Measurements from ENCODE around the gene TANC1.

The TANC1 gene

DNA sequence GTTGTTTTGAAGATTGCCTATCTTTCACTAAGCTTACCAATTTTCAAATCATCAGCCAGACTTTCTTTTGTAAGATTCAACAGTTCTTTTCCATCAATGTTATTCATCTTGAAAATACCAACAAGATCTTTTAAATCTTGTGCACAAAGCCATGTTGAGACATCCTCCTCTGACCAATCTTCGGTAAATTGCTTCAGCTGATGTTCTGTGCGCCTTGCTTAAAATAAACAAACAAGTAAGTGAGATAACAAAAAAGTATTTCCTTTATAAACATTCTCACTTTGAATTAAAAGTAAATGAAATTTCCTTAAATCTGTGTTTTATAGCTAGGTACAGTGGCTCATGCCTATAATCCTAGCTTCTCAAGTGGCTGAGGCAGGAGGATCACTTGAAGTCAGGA, 287.7 kb downstream of the TANC1 start:
- no peak for DNase-seq (ENCODE audit: low spot score)
- in situ Hi-C loops (cut with MboI; ENCODE audit: low sequenced_read_pairs, unreplicated experiment): no loop called here

GRCh38 chr2:159262226-159262625, 293.8 kb downstream of the TANC1 start:
- no peak for DNase-seq (ENCODE audit: low spot score)
- TF ChIP-seq, protein P1, sequence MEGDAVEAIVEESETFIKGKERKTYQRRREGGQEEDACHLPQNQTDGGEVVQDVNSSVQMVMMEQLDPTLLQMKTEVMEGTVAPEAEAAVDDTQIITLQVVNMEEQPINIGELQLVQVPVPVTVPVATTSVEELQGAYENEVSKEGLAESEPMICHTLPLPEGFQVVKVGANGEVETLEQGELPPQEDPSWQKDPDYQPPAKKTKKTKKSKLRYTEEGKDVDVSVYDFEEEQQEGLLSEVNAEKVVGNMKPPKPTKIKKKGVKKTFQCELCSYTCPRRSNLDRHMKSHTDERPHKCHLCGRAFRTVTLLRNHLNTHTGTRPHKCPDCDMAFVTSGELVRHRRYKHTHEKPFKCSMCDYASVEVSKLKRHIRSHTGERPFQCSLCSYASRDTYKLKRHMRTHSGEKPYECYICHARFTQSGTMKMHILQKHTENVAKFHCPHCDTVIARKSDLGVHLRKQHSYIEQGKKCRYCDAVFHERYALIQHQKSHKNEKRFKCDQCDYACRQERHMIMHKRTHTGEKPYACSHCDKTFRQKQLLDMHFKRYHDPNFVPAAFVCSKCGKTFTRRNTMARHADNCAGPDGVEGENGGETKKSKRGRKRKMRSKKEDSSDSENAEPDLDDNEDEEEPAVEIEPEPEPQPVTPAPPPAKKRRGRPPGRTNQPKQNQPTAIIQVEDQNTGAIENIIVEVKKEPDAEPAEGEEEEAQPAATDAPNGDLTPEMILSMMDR (IDR thresholded peaks at IDR 0.05; ENCODE audit: borderline replicate concordance, control extremely low read depth, extremely low read depth, insufficient read depth, missing control alignments): no peak
- in situ Hi-C loops (cut with MboI; ENCODE audit: low sequenced_read_pairs, unreplicated experiment): no loop called here

More for the DNA sequence above, 287.7 kb downstream of the TANC1 start:
- TF ChIP-seq, protein P1 (IDR thresholded peaks at IDR 0.05; ENCODE audit: borderline replicate concordance, control extremely low read depth, extremely low read depth, insufficient read depth, missing control alignments): no peak

- in situ Hi-C loops (cut with MboI; ENCODE audit: low sequenced_read_pairs, unreplicated experiment): no loop called here
- TF ChIP-seq, protein P1 (IDR thresholded peaks at IDR 0.05; ENCODE audit: borderline replicate concordance, control extremely low read depth, extremely low read depth, insufficient read depth, missing control alignments): no peak
- no peak for DNase-seq (ENCODE audit: low spot score)
Measured at GRCh38 chr2:159262904-159263303, 294.5 kb downstream of the TANC1 start.

- TF ChIP-seq, protein P1 (IDR thresholded peaks at IDR 0.05; ENCODE audit: borderline replicate concordance, control extremely low read depth, extremely low read depth, insufficient read depth, missing control alignments): no peak
- no peak for DNase-seq (ENCODE audit: low spot score)
- in situ Hi-C loops (cut with MboI; ENCODE audit: low sequenced_read_pairs, unreplicated experiment): no loop called here
Measured at GRCh38 chr2:159265171-159265576, 296.7 kb downstream of the TANC1 start.

- in situ Hi-C loops (cut with MboI; ENCODE audit: low sequenced_read_pairs, unreplicated experiment): no loop called here
- peak; percentile 13 for DNase-seq (ENCODE audit: low spot score)
- TF ChIP-seq, protein P1 (IDR thresholded peaks at IDR 0.05; ENCODE audit: borderline replicate concordance, control extremely low read depth, extremely low read depth, insufficient read depth, missing control alignments): no peak
Measured at GRCh38 chr2:159266554-159266953, 298.1 kb downstream of the TANC1 start.

DNA sequence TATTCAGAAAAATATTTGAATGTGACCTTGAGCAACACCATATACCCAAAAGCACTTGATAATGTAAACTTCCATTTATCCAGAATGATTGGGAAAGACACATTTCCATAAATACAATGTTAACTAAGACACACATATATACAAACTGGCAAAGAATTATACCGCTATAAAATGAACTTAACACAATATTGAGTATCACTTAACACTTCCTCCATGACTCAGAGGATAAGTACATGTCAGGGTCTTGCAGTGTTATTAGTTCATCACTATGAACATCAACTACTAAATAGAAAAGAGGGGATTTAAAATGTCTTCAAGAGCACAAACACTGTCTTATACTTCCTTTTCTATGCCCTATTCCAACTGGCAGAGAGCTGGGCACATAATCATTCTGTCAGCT, 299.5 kb downstream of the TANC1 start:
- in situ Hi-C loops (cut with MboI; ENCODE audit: low sequenced_read_pairs, unreplicated experiment): no loop called here
- TF ChIP-seq, protein P1 (IDR thresholded peaks at IDR 0.05; ENCODE audit: borderline replicate concordance, control extremely low read depth, extremely low read depth, insufficient read depth, missing control alignments): no peak
- DNase-seq (ENCODE audit: low spot score): no peak

Measured in GM13976 (cell line).